Measurements from ENCODE around the gene PAM16. TPM values are rescaled to one million over a fixed set of nuclear protein-coding genes. Genes with fewer than 3 reads are reported as not detected.

PAM16 gene
- polyA plus RNA-seq, 1 donor from 2014 or later: 145 TPM

DNA sequence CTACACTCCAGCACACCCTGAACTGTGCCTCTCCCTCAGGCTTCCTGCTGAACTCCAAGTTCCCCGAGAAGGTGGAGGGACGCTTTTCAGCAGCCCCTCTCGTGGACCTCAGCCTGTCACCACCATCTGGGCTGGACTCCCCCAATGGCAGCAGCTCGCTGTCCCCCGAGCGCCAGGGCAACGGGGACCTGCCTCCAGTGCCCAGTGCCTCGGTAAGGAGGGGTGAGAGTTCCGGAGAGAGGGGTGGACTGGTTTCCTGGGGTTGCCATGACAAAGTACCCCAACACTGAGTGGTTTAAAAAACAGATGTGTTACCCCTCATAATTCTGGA lies 17.8 kb downstream of the PAM16 start:
- H3K9me2 ChIP-seq (ENCODE audit: insufficient read depth, low read length): no peaks in the 10 kb centered on the region
- H3K36me3 ChIP-seq (ENCODE audit: insufficient read depth, low read length): no peaks in the 10 kb centered on the region
- H3F3A ChIP-seq (ENCODE audit: insufficient read depth, low read length, poor library complexity, severe bottlenecking): no peaks in the 10 kb centered on the region
- no peak overlapping the region for H3K9ac ChIP-seq (ENCODE audit: low read length)
- H4K20me1 ChIP-seq (ENCODE audit: insufficient read depth): no peaks in the 10 kb centered on the region
- no peak overlapping the region for H2AFZ ChIP-seq (ENCODE audit: low read depth, low read length)
- no peak overlapping the region for H3K4me2 ChIP-seq (ENCODE audit: low read length)
- H3K9me3 ChIP-seq (ENCODE audit: low read length): no peaks in the 10 kb centered on the region
- H3K27ac ChIP-seq (ENCODE audit: low read length): no peak overlapping the region
- no peaks in the 10 kb centered on the region for H3K27me3 ChIP-seq (ENCODE audit: insufficient read depth, low read depth, low read length)
- H3K79me2 ChIP-seq (replicated peaks; ENCODE audit: insufficient read depth, low read length): peaks cover 22% of the 10 kb centered on the region
- H3K4me3 ChIP-seq (ENCODE audit: low read length): no peak overlapping the region
- no peak for TF ChIP-seq EZH2 (IDR thresholded peaks at IDR 0.05; ENCODE audit: borderline replicate concordance, insufficient read depth, low read length, poor library complexity, severe bottlenecking)
- no peak for TF ChIP-seq REST (IDR thresholded peaks at IDR 0.05; ENCODE audit: borderline replicate concordance)

GRCh38 chr16:4332623-4333307 lies 18.4 kb downstream of the PAM16 start:
- H3K79me2 ChIP-seq (replicated peaks; ENCODE audit: insufficient read depth, low read length): peaks cover 27% of the 10 kb centered on the region
- TF ChIP-seq REST (IDR thresholded peaks at IDR 0.05; ENCODE audit: borderline replicate concordance) (no peak), SMC3 (conservative IDR thresholded peaks at IDR 0.05; ENCODE audit: poor library complexity) (no peak), POLR2AphosphoS5 (IDR thresholded peaks at IDR 0.05) (no peak), EP300 (conservative IDR thresholded peaks at IDR 0.05; ENCODE audit: poor library complexity, severe bottlenecking) (no peak), TAF1 (IDR thresholded peaks at IDR 0.05; ENCODE audit: low read depth) (no peak), EZH2 (IDR thresholded peaks at IDR 0.05; ENCODE audit: borderline replicate concordance, insufficient read depth, low read length, poor library complexity, severe bottlenecking) (no peak), MXI1 (conservative IDR thresholded peaks at IDR 0.05; ENCODE audit: poor library complexity, severe bottlenecking) (no peak), RAD21 (conservative IDR thresholded peaks at IDR 0.05) (no peak)
- TF ChIP-seq, protein P1, sequence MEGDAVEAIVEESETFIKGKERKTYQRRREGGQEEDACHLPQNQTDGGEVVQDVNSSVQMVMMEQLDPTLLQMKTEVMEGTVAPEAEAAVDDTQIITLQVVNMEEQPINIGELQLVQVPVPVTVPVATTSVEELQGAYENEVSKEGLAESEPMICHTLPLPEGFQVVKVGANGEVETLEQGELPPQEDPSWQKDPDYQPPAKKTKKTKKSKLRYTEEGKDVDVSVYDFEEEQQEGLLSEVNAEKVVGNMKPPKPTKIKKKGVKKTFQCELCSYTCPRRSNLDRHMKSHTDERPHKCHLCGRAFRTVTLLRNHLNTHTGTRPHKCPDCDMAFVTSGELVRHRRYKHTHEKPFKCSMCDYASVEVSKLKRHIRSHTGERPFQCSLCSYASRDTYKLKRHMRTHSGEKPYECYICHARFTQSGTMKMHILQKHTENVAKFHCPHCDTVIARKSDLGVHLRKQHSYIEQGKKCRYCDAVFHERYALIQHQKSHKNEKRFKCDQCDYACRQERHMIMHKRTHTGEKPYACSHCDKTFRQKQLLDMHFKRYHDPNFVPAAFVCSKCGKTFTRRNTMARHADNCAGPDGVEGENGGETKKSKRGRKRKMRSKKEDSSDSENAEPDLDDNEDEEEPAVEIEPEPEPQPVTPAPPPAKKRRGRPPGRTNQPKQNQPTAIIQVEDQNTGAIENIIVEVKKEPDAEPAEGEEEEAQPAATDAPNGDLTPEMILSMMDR (IDR thresholded peaks at IDR 0.05; ENCODE audit: poor library complexity, severe bottlenecking): no peak

More at GRCh38 chr16:4332623-4333307, 18.4 kb downstream of the PAM16 start:
- H3K27me3 ChIP-seq (ENCODE audit: insufficient read depth, low read depth, low read length): no peaks in the 10 kb centered on the region
- H3K9me3 ChIP-seq (ENCODE audit: low read length): no peaks in the 10 kb centered on the region
- H4K20me1 ChIP-seq (ENCODE audit: insufficient read depth): no peaks in the 10 kb centered on the region
- H3K27ac ChIP-seq (ENCODE audit: low read length): no peak overlapping the region
- no peak overlapping the region for H2AFZ ChIP-seq (ENCODE audit: low read depth, low read length)
- H3K36me3 ChIP-seq (ENCODE audit: insufficient read depth, low read length): no peaks in the 10 kb centered on the region
- H3K4me2 ChIP-seq (ENCODE audit: low read length): no peak overlapping the region
- H3F3A ChIP-seq (ENCODE audit: insufficient read depth, low read length, poor library complexity, severe bottlenecking): no peaks in the 10 kb centered on the region
- H3K4me3 ChIP-seq (ENCODE audit: low read length): no peak overlapping the region
- no peaks in the 10 kb centered on the region for H3K9me2 ChIP-seq (ENCODE audit: insufficient read depth, low read length)
- no peak overlapping the region for H3K9ac ChIP-seq (ENCODE audit: low read length)
